Umbilical cord (tissue), 2 donors: ENCODE data around the gene ZBTB8OS. TPM values are rescaled to one million over a fixed set of nuclear protein-coding genes. Genes with fewer than 3 reads are reported as not detected.
"Not testable (repeated sequence)": the region's sequence is repeated elsewhere in the genome, so short reads cannot be mapped to it uniquely, and the experiment has no call there.

Experiments used
- DNase-seq: peaks from one replicate; pipeline ENCODE4 v3.0.0-alpha.2; 2015; ENCODE audit warnings: low spot score
- total RNA-seq: library from RNA; depleted of rRNA; stranded (reverse); fragments of >200 nt; gene quantifications from one replicate; pipeline ENCODE4 v1.2.3, GENCODE V29; 2014; ENCODE audit warnings: low replicate concordance; ENCODE audit not compliant: insufficient read depth

Gene ZBTB8OS
- total RNA-seq, 1 donor from 2014 or later = 20.0 TPM

DNA sequence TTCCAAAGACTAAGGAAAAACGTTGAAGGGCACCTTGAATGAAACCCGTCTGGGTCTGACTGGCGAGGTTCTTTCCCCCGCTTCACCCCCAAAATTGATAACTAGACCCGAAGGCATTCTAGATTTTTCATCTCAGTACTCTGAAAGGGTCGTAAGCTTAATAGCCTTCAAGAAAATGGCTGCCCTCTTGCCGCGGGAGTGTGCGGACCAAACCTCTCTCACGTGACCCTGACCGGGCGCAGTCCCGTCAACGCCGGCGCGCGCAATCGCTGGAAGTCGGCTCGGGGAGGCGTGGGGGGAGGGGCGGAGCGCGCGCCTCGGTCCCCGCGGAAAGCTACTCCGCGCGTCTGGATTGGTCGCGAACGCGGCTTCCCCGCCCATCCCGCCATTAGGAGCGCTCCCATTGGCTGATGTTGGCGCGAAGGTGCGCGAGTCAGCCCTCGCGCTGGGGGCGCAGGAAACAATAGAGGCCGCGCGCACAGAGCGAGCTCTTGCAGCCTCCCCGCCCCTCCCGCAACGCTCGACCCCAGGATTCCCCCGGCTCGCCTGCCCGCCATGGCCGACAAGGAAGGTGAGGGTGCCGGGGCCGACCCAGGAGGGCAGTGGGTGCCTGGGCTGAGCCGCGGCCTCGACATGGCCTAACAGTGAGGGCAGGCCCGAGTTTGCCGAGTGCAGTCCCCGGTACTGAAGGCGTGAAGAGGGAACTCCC is 556 bp upstream of the ZBTB8OS start, which contains the start of gene RBBP4:
Gene RBBP4, plus strand, starts transcription at position 457 of the 709 bp plus-strand sequence. Its CDS starts 99 bp downstream, at position 556.
- peak; percentile 98 for DNase-seq

DNA sequence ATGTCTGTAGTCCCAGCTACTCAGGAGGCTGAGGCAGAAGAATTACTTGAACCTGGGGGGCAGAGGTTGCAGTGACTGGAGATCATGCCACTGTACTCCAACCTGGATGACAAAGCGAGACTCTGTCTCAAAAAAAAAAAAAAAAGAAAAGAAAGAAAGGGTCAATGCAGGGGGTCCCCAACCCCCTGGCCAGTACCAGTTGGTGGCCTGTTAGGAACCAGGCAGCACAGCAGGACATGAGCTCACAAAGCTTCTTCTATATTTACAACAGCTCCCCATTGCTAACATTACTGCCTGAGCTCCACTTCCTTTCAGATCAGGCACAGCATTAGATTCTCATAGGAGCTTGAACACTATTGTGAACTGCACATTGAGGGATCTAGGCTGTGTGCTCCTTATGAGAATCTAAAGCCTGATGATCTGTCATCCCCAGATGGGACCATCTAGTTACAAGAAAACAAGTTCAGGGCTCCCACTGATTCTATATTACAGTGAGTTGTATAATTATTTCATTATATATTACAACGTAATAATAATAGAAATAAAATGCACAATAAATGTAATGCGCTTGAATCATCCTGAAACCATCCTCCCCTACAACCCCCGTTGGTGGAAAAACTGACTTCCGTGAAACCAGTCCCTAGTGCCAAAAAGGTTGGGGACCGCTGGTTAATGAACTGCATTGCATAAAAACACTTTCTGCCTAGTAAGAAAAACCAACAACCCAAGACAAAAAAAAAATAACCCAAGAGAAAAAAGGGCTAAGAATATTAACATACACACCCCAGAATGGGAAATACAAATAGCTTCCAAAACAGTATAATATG is 2.8 kb downstream of the ZBTB8OS start:
- no peak for DNase-seq

DNA sequence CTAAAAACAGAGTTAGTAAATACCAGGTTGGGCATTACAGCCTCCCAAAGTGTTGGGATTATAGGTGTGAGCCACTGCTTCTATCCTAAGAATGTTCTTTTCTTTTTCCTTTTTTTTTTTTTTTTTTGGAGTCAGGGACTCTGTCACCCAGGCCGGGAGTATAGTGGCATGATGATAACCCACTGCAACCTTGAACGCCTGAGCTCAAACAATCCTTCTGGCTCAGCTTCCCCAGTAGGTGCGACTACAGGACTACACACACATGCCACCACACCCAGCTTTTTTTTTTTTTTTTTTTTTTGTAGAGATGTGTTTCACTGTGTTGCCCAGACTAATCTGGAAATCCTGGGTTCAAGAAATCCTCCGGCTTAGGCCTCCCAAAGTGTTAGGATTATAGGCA is 5.9 kb downstream of the ZBTB8OS start:
- DNase-seq = no peak

DNA sequence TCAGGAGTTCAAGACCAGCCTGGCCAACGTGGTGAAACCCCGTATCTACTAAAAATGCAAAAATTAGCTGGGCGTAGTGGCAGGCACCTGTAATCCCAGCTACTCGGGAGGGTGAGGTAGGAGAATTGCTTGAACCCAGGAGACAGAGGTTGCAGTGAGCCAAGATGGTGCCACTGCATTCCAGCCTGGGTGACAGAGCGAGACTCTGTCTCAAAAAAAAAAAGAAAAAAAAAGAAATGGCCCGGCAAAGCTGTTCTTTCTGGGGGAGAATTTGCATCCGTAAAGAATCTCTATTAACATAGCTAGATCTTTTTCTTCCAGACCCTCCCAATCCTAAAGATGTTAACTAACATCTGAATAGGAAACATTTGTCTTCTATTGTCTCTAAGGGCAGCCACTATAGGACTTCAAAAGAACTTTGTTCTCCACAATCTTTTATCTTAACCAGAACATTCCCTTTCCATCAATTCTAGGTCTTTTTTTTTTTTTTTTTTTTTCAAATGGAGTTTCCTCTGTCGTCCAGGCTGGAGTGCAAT is 8.0 kb downstream of the ZBTB8OS start:
- DNase-seq = not testable (repeated sequence)

DNA sequence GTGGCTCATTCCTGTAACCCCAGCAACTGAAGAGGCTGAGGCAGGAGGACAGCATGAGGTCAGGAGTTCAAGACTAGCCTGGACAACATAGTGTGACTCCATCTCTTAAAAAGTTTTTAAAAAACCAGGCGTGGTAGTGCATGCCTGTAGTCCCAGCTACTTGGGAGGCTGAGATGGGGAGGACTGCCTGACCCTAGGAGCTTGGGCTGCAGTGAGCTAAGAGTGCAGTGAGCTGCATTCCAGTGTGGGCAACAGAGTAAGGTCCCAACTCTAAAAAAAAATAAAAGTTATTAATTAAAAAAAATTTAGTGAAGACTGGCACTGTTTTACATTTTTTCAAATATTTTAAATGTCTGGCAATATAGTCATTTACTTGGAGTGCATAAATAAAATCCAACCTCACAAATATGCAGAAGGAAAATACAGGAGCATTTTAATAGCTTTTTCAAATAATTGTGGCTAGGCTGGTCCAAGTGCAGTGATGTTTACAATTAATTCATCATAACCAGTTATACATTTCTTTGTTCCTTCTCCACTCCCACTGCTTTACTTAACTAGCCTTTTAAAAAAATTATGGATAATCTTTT is 10.8 kb downstream of the ZBTB8OS start:
- no peak for DNase-seq

DNA sequence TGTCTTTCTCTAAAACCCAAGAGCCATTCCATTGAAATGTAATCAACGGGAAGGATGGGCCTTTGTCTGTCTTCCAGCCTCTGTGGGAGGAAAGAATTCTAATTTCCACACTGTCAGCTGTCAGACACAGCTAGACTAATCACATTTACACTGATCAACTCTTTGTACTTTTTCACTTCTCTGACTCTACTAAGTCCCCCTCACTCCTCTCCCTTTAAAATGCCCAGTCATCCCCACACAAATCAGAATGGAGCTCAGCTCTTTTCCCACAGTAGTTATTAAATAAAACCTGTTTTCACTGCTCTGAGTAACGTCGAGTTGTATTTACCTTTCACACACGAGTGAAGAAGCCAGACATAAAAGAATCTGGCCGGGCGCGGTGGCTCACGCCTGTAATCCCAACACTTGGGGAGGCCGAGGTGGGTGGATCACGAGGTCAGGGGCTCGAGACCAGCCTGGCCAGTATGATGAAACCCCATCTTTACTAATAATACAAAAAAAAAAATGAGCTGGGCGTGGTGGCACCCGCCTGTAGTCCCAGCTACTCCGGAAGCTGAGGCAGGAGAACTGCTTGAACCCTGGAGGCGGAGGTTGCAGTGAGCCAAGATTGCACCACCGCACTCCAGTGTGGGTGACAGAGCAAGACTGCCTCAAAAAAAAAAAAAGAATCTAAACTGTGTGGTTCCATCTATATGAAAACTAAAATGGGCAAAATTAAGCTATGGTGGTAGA is 13.3 kb downstream of the ZBTB8OS start:
- DNase-seq = no peak

DNA sequence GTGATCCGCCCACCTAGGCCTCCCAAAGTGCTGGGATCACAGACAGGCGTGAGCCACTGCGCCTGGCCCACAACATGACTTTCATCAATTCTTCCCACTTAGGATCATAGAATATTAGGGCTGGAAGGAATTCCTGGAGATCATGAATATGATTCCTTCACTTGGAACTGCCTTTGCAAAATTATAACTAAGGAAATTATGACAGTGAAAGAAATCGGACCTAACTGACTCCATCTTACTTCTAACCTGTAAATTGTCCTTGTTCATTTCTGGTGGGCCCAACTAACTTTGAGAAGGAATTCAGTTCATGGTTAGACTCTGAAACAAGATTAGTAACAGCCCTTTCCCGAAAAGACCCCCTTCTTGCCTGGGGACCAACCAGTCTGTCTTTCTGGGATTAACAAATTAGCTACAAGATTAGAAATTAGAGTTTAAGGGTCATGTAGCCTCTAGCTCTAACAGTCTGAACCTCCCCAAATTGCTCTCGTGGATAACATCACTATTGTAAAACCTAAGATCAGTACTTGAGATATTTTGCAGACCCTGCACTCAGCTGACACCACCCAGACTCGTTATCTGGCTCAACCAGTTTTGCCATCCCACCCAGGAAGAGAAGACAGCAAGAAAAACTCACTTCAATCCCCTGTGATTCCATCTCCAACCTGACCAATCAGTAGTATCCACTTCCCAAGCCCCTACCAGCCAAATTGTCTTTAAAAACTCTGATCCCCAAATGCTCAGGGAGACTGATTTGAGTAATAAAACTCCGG is 14.7 kb downstream of the ZBTB8OS start:
- peak; percentile 17 for DNase-seq

DNA sequence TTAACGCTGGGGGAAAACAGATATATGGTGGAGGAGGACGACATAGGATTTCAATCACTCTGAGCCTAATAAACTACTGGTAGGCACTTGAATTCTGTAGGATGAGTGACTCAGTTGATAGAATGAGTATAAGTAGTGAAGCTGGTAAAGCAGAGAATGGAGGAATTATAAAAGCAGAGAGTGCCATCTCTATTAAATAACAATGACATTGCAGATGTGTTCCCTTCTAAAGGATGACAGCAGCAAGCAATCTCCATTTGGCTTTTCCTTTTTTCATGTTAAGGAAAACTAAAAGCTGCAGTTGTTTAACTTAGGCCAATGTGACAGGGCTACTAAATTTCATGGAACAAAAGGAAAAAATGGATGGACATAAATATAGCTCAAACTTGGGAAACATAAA is 17.5 kb downstream of the ZBTB8OS start:
- DNase-seq = no peak

DNA sequence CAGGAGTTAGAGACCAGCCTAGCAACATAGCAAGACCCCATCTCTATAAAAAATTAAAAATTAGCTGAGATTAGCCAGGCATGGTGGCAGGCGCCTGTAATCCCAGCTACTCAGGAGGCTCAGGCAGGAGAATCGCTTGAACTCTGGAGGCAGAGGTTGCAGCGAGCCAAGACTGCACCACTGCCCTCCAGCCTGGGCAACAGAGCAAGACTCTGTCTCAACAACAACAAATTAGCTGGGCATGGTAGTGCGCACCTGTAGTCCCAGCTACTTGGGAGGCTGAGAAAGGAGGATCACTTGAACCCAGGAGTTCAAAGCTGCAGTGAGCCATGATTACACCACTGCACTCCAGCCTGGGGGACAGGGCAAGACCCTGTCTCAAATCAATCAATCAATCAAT is 20.2 kb downstream of the ZBTB8OS start:
- not testable (repeated sequence) for DNase-seq

DNA sequence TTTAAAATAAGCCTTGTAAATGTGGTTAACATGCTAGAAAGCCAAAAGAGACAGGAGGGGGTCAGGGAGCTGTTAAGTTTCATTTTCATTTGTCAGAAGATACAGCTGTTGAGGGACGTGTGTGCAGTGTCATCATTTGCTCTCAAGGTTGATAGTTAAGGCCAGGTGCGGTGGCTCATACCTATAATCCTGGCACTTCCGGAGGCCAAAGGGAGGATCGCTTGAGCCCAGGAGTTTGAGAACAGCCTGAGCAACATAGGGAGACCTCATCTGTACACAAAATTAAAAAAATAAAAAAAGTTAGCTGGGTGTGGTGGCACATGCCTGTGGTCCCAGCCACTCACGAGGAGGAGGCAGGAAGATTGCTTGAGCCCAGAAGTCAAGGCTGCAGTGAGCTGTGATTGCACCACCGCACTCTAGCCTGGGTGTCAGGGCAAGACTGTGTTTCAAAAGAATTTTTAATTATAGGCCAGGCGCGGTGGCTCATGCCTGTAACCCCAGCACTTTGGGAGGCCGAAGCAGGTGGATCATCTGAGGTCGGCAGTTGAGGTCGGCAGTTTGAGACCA is 22.7 kb downstream of the ZBTB8OS start:
- no peak for DNase-seq

DNA sequence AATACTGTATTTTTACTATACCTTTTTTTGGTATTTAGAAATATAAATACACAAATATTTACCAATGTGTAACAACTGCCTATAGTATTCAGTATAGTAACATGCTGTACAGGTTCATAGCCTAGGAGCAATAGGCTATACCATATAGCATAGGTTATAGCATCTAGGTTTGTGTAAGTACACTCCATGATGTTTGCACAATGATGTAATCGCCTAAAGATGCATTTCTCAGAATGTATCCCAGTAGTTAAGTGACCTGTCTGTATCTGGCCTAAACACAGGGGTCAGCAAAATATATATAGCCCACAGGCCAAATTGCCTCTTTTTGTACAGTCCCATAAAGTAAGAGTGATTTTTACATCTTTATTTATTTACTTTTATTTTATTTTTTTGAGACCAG is 24.2 kb downstream of the ZBTB8OS start:
- DNase-seq = no peak

DNA sequence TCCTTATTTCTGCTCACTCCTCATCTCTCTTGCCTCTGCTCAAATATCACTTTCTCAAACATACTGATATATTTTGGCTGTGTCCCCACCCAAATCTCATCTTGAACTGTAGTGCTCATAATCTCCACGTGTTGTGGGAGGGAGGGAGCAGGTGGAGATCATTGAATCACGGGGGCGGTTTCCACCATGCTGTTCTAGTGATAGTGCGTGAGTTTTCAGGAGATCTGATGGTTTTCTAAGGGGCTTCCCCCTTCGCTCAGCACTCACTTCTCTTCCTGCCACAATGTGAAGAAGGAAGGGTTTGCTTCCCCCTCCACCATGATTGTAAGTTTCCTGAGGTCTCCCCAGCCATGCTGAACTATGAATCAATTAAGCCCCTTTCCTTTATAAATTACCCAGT is 26.6 kb downstream of the ZBTB8OS start:
- DNase-seq = no peak

DNA sequence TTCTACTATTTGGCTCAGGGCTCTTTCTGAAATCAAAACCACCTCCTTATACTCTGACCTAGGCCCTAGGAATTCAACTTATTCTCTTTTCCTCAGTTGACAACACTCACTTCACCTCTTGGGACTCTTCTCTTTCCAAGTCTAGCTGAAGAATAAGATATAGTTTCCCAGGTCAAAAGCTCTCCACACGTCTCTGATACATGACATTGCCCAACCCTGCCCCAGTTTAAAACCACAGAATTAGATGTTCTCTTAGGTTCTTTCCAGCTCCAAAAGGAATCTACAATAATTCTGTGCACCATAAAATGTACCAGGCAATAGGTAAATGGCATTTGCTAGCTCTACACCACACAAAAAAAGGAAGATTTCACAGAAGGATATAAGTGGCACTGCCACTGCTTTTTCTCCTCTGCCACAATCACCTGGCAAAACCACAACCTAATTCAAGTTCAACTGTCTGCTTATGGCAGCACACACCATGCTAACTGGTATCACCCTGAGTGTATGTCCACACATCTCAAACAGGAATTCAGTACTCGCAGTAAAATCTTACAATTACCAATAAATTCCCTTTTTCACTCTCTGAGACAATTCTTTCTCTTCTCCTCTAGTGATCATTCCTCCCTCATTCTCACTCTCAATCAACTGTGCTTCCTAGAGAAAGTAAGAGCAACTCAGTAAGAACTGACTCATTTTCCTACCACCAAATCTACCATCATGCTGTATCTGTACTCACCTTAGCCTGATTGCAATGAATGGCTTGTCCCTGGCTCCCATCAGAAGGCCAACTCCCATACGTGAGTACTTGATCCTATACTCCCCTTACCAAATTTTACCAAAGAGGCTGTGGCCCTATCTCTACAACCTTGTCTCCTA is 27.3 kb downstream of the ZBTB8OS start:
- DNase-seq = no peak

DNA sequence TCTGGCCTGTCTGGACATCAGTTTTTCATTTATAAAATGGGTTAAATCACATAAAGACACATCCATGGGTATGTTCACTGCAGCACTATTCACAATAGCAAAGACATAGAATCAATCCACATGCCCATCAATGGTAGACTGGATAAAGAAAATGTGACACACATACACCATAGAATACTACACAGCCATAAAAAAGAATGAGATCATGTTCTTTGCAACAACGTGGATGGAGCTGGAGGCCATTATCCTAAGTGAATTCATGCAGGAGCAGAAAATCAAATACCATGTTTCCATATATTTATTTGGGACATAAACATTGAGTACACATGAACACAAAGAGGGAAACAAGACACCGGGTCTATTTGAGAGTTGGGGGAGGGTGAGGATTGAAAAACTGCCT is 28.1 kb downstream of the ZBTB8OS start:
- DNase-seq = no peak

DNA sequence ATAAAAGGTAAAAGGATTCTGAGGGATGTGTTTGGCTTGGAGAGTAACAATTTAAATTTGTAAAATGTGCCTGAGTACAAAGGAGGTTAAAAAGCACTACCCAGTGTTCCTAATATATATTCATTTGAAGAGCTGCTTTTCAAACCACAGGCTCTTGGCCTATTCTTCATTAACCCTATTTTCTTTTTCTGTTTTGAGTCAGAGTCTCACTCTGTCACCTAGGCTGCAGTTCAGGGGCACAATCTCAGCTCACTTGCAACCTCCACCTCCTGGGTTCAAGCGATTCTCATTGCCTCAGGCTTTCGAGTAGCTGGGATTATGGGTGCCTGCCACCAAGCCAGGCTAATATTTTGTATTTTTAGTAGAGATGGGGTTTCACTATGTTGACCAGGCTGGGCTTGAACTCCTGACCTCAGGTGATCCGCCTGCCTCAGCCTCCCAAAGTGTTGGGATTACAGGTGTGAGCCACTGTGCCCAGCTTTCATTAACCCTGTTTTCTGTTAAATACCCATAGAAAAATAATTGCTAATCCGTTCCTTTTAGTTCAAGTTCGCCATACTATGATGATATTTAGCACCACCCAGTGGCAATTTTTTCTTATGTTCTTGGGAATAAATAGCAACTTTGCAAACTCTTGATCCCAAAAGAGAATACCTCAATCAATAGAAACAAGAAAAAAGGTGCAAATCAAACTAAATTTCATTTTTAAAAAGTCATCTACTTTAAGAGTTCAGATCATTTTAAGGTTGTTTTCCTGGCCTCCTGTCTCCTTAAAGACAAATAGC is 30.5 kb downstream of the ZBTB8OS start:
- peak; percentile 38 for DNase-seq

DNA sequence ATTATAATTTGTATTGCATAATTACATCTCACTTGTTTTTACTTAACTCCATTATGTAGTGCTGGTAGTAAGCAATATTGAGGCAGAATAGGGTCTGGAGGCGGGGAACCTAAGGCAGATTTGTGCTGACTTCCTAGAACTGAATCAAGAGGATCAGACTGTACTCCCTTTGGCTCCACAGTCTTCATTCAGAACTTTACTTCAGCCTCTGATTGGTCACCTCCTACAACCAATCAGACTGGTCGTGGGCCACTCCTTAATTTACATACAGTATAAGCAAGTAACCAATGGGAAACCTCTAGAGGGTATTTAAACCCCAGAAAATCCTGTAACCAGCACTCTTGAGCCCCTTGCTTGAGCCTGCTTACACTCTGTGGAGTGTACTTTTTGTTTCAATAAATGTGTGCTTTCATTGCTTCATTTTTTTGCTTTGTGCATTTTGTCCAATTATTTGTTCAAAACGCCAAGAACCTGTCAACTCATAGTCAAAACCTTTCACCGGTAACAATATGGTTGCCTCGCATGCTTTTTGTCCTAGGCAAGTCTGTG is 31.6 kb downstream of the ZBTB8OS start:
- no peak for DNase-seq

DNA sequence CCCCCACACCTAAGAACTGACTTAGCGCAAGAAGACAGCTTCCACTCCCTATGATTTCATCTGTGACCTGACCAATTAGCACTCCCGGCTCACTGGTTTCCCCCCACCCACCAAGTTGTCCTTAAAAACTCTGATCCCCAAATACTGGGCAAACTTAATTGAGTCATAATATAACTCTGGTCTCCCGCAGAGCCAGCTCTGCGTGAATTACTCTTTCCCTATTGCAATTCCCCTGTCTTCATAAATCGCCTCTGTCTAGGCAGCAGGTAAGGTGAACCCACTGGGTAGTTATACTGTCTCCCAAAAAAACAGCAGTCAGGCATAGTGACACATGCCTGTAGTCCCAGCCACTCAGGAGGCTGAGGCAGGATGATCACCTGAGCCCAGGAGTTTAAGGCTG is 36.9 kb downstream of the ZBTB8OS start:
- no peak for DNase-seq

DNA sequence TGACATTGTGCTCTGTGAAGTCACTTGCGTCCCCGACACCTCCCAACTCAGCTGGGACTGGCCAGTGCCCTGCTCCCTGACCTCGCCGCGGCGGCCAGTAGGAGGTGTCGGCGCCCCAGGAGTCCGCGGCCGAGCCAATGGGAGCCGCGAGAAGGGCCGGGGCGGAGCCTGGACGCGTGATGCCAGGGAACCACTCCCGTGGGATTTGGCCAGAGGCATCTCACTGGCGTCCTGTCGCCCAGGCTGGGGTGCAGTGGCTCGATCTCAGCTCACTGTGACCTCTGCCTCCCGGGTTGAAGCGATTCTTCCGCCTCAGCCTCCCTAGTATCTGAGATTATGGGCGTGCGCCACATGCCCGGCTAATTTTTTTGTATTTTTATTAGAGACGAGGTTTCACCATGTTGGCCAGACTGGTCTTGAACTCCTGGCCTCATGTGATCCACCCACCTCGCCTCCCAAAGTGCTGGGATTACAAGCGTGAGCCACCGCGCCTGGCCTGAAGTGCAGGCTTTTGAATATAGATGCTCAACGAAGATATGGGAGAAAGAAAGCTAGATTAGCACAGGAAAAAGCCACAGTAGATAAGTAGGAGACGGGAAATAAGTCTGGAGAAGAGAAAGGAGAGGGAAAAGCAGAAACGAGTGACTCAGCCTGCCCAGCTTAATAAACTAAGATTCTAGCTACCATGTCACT is 38.0 kb downstream of the ZBTB8OS start:
- peak; percentile 64 for DNase-seq
